Sigmoid colon (tissue), 7 donors: ENCODE measurements around the gene HIRA. TPM values are rescaled to one million over a fixed set of nuclear protein-coding genes. Genes with fewer than 3 reads are reported as not detected.

Experiments used
- DNase-seq: peaks from one replicate; pipeline ENCODE4 v3.0.0-alpha.2; 2019
- H3K27ac ChIP-seq, 4 donors: fragments of 200-600 bp; sonication (generic); one replicate each; pipeline ENCODE4 v1.5.1; 2016 to 2019; ENCODE audit warnings: mild to moderate bottlenecking in 1 of 4
- H3K27me3 ChIP-seq, 3 donors: fragments of 200-600 bp; sonication (generic); one replicate each; pipeline ENCODE4 v1.5.1; 2019; ENCODE audit warnings: mild to moderate bottlenecking in 1 of 3
- H3K36me3 ChIP-seq, 4 donors: fragments of 200-600 bp; sonication (generic); one replicate each; pipeline ENCODE4 v1.5.1; 2016 to 2019
- H3K4me1 ChIP-seq, 4 donors: fragments of 200-600 bp; sonication (generic); one replicate each; pipeline ENCODE4 v1.5.1; 2017 to 2019
- H3K4me3 ChIP-seq, 4 donors: fragments of 200-600 bp; sonication (generic); one replicate each; pipeline ENCODE4 v1.5.1; 2017 to 2019; ENCODE audit warnings: mild to moderate bottlenecking in 2 of 4, moderate library complexity in 1 of 4
- H3K9me3 ChIP-seq, 4 donors: fragments of 200-600 bp in 3 of 4; sonication (generic) in 3 of 4; one replicate each; pipeline versions ENCODE4 v1.5.1 to v1.6.1; 2013 to 2019
- EP300 ChIP-seq, 4 donors: sonication (generic); formaldehyde crosslinking; IDR thresholded peaks; one replicate each; pipeline ENCODE4 v1.6.1; 2017; ENCODE audit warnings: antibody characterized with exemption in 4 of 4
- POLR2A ChIP-seq, 2 donors: fragments of 450-650 bp; IDR thresholded peaks; one replicate each; pipeline ENCODE4 v1.6.1; 2016; ENCODE audit warnings: antibody characterized with exemption in 2 of 2, mild to moderate bottlenecking in 2 of 2, moderate library complexity in 2 of 2
- POLR2AphosphoS5 ChIP-seq, 4 donors: sonication (generic); formaldehyde crosslinking; IDR thresholded peaks; one replicate each; pipeline ENCODE4 v1.6.1; 2017; ENCODE audit warnings: antibody characterized with exemption in 4 of 4
- WGBS, 2 donors: extraction: QIAGEN DNeasy Blood & Tissue Kit; methylation state at CpG; one replicate each; pipeline ENCODE4 v1.1.7; 2013; 5-methylcytosine and 5-hydroxymethylcytosine counted together
- intact Hi-C: fragments of 100-400 bp; cut with DNase I; formaldehyde crosslinking; loops from one replicate; pipeline ENCODE4 v1.15.1; 2023
- polyA plus RNA-seq, 3 donors: library from polyadenylated mRNA; stranded (reverse); fragments of 200-250 nt; gene quantifications; one replicate each; pipeline ENCODE4 v1.2.3, GENCODE V29; 2013
- total RNA-seq, 4 donors: library from RNA; depleted of rRNA; stranded (reverse); fragments of >200 nt; gene quantifications; one replicate each; pipeline ENCODE4 v1.1.0, GENCODE V29; 2016
- TF ChIP-seq, protein P1 (sequence below), 4 experiments: fragments of 450-650 bp in 3 of 4; fragments of 200-600 bp in 1 of 4; IDR thresholded peaks; one replicate each; pipeline ENCODE4 v1.5.1; 2016 to 2019; ENCODE audit warnings: antibody characterized with exemption in 4 of 4, mild to moderate bottlenecking in 3 of 4, moderate library complexity in 2 of 4
- donor health status: healthy with polysubstance abuse.
- donor health status: Bipolar disorder and iron deficiency.
- donor health status: healthy.

HIRA gene
- total and polyA plus RNA-seq, 7 donors, result 11.1 to 25.0 (median 15.3) TPM

- DNase-seq, result no peak
- WGBS, 2 donors, result 97% methylated on average over 6 of the region's 6 CpGs
- H3K36me3 ChIP-seq, result peaks cover 16 to 97% (median 45%) of the 10 kb centered on the region in 4 donors
- H3K9me3 ChIP-seq, result no peaks in the 10 kb centered on the region
- no peak overlapping the region for H3K4me3 ChIP-seq
- no peak overlapping the region for H3K27ac ChIP-seq
- H3K4me1 ChIP-seq, result no peaks in the 10 kb centered on the region
- intact Hi-C loops, result no loop called here
- no peak for TF ChIP-seq POLR2A (IDR thresholded peaks at IDR 0.05)
- no peak for TF ChIP-seq EP300 (IDR thresholded peaks at IDR 0.05)
- no peak for TF ChIP-seq POLR2AphosphoS5 (IDR thresholded peaks at IDR 0.05)
- no peaks in the 10 kb centered on the region for H3K27me3 ChIP-seq
Observed at GRCh38 chr22:19396934-19397733, 34.4 kb downstream of the HIRA start.

- intact Hi-C loops, result no loop called here
- WGBS, 2 donors, result 92 to 93% methylated on average over 6 of the region's 6 CpGs
- H3K36me3 ChIP-seq, result peaks cover 22 to 97% (median 50%) of the 10 kb centered on the region in 4 donors
- H3K9me3 ChIP-seq, result no peaks in the 10 kb centered on the region
- DNase-seq, result no peak
- H3K4me1 ChIP-seq, result no peaks in the 10 kb centered on the region
- no peak overlapping the region for H3K4me3 ChIP-seq
- TF ChIP-seq EP300 (IDR thresholded peaks at IDR 0.05), result no peak
- TF ChIP-seq, protein P1, sequence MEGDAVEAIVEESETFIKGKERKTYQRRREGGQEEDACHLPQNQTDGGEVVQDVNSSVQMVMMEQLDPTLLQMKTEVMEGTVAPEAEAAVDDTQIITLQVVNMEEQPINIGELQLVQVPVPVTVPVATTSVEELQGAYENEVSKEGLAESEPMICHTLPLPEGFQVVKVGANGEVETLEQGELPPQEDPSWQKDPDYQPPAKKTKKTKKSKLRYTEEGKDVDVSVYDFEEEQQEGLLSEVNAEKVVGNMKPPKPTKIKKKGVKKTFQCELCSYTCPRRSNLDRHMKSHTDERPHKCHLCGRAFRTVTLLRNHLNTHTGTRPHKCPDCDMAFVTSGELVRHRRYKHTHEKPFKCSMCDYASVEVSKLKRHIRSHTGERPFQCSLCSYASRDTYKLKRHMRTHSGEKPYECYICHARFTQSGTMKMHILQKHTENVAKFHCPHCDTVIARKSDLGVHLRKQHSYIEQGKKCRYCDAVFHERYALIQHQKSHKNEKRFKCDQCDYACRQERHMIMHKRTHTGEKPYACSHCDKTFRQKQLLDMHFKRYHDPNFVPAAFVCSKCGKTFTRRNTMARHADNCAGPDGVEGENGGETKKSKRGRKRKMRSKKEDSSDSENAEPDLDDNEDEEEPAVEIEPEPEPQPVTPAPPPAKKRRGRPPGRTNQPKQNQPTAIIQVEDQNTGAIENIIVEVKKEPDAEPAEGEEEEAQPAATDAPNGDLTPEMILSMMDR (IDR thresholded peaks at IDR 0.05), result no peak
- no peak for TF ChIP-seq POLR2AphosphoS5 (IDR thresholded peaks at IDR 0.05)
- TF ChIP-seq POLR2A (IDR thresholded peaks at IDR 0.05), result no peak
- H3K27me3 ChIP-seq, result no peaks in the 10 kb centered on the region
- no peak overlapping the region for H3K27ac ChIP-seq
Observed at GRCh38 chr22:19396561-19396933, 35.0 kb downstream of the HIRA start.

- 97 to 98% methylated on average over 4 of the region's 4 CpGs for WGBS, 2 donors
- Histone ChIP-seq H3K27ac (no peak overlapping the region), H3K9me3 (no peaks in the 10 kb centered on the region), H3K36me3 (peaks cover 23 to 98% (median 52%) of the 10 kb centered on the region in 4 donors), H3K27me3 (no peaks in the 10 kb centered on the region), H3K4me1 (no peaks in the 10 kb centered on the region), H3K4me3 (no peak overlapping the region)
- TF ChIP-seq, protein P1 (IDR thresholded peaks at IDR 0.05), result no peak
- no peak for TF ChIP-seq EP300 (IDR thresholded peaks at IDR 0.05)
- no peak for TF ChIP-seq POLR2AphosphoS5 (IDR thresholded peaks at IDR 0.05)
- TF ChIP-seq POLR2A (IDR thresholded peaks at IDR 0.05), result no peak
- intact Hi-C loops, result no loop called here
- DNase-seq, result no peak
Observed at GRCh38 chr22:19395276-19395675, 36.3 kb downstream of the HIRA start.

GRCh38 chr22:19394274-19395050, 37.1 kb downstream of the HIRA start:
- TF ChIP-seq, protein P1 (IDR thresholded peaks at IDR 0.05), result no peak
- TF ChIP-seq POLR2AphosphoS5 (IDR thresholded peaks at IDR 0.05), result no peak
- TF ChIP-seq POLR2A (IDR thresholded peaks at IDR 0.05), result no peak
- no peak for TF ChIP-seq EP300 (IDR thresholded peaks at IDR 0.05)
- no peaks in the 10 kb centered on the region for H3K4me1 ChIP-seq
- no peak for DNase-seq
- no peak overlapping the region for H3K27ac ChIP-seq
- intact Hi-C loops, result no loop called here
- H3K27me3 ChIP-seq, result no peaks in the 10 kb centered on the region
- no peaks in the 10 kb centered on the region for H3K9me3 ChIP-seq
- WGBS, 2 donors, result 94 to 95% methylated on average over 8 of the region's 8 CpGs
- H3K4me3 ChIP-seq, result no peak overlapping the region
- H3K36me3 ChIP-seq, result peaks cover 23 to 98% (median 54%) of the 10 kb centered on the region in 4 donors

DNA sequence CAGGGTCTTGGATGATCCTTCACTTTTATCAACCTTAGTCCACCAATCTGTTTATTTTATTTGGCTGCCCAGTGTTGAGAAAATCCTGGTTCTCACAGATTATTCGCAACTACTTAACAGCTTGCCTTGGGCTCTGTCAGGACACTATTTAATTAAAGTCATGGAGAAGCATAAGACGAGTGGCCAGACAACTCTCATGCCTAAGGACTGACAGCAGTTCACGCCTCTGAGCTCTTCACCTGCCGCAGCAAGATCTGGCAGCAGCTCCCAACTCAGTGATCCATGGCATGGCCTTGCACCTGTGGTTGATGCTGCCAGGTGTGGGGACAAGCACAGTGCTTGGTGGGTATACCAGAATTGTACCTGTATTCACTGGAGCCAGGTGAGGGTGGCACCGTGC, 37.8 kb downstream of the HIRA start:
- no peak for TF ChIP-seq POLR2AphosphoS5 (IDR thresholded peaks at IDR 0.05)
- no peak for TF ChIP-seq POLR2A (IDR thresholded peaks at IDR 0.05)
- TF ChIP-seq, protein P1 (IDR thresholded peaks at IDR 0.05), result no peak
- no peak for TF ChIP-seq EP300 (IDR thresholded peaks at IDR 0.05)
- 95 to 96% methylated on average over 5 of the region's 5 CpGs for WGBS, 2 donors
- H3K36me3 ChIP-seq, result peaks cover 24 to 99% (median 59%) of the 10 kb centered on the region in 4 donors

More for the DNA sequence above, 37.8 kb downstream of the HIRA start:
- DNase-seq, result no peak
- no peaks in the 10 kb centered on the region for H3K9me3 ChIP-seq
- no peak overlapping the region for H3K4me3 ChIP-seq
- H3K4me1 ChIP-seq, result no peaks in the 10 kb centered on the region
- no peaks in the 10 kb centered on the region for H3K27me3 ChIP-seq
- intact Hi-C loops, result no loop called here
- H3K27ac ChIP-seq, result no peak overlapping the region
